Measurements from ENCODE around the gene AP1S1.

Gene AP1S1

DNA sequence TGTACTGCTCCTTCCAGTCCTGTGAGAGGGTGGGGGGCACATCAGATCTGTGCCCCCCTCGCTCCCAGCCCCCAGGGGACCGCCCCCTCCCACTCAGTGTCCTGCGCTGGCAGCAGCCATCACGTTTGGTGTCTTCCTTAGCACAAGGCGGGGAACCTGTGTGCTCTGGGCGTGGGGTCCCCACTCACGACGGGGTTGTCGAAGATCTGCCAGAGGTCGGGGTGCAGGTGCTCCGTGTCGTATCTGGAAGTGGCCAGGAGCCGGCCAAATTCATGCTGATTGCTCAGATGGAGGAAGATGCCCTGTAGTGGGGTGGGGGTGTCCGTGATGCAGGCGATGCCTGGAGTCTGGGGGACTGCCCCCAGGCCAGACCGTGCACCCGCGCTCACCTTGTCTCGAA, 55.9 kb downstream of the AP1S1 start:
- H3K4me1 ChIP-seq, result peaks cover 17% of the 10 kb centered on the region
- H3K27ac ChIP-seq, result no peak overlapping the region
- peaks cover 80% of the 10 kb centered on the region for H3K36me3 ChIP-seq
- no peaks in the 10 kb centered on the region for H3K9me3 ChIP-seq
- H3K27me3 ChIP-seq, result no peaks in the 10 kb centered on the region
- no peak overlapping the region for H3K4me3 ChIP-seq
- no peak overlapping the region for H3K9ac ChIP-seq
- no peak for TF ChIP-seq Cebpa-rat (IDR thresholded peaks at IDR 0.05)
- H4K20me1 ChIP-seq, result no peaks in the 10 kb centered on the region
- H3K4me2 ChIP-seq, result no peak overlapping the region
